ENCODE results near the gene UNC119. TPM values are rescaled to one million over a fixed set of nuclear protein-coding genes. Genes with fewer than 3 reads are reported as not detected.
"Not testable (repeated sequence)": the region's sequence is repeated elsewhere in the genome, so short reads cannot be mapped to it uniquely, and the experiment has no call there.

The UNC119 gene
- total RNA-seq, 1 donor from 2014 or later: 66.2 TPM

GRCh38 chr17:28578246-28579195 is 26.1 kb upstream of the UNC119 start:
- TF ChIP-seq CTCF (IDR thresholded peaks at IDR 0.05; ENCODE audit: unreplicated experiment): no peak
- H3K36me3 Mint-ChIP-seq: peaks cover 5% of the 10 kb centered on the region
- H3K27ac Mint-ChIP-seq: no peak overlapping the region
- no peaks in the 10 kb centered on the region for H3K27me3 Mint-ChIP-seq (ENCODE audit: low read depth)
- no peak for DNase-seq (ENCODE audit: low spot score in 2 of 2, unreplicated experiment in 2 of 2)
- H3K9me3 Mint-ChIP-seq: no peaks in the 10 kb centered on the region
- H3K4me1 Mint-ChIP-seq: peaks cover 8% of the 10 kb centered on the region
- H3K4me3 Mint-ChIP-seq: no peak overlapping the region

GRCh38 chr17:28577466-28577824 is 25.0 kb upstream of the UNC119 start:
- Mint-ChIP-seq H3K4me3 (peak overlapping the region; percentile 67), H3K4me1 (peaks cover 8% of the 10 kb centered on the region), H3K27ac (no peak overlapping the region), H3K27me3 (ENCODE audit: low read depth) (no peaks in the 10 kb centered on the region), H3K36me3 (peaks cover 5% of the 10 kb centered on the region), H3K9me3 (no peaks in the 10 kb centered on the region)
- no peak for DNase-seq (ENCODE audit: low spot score in 2 of 2, unreplicated experiment in 2 of 2)
- TF ChIP-seq CTCF (IDR thresholded peaks at IDR 0.05; ENCODE audit: unreplicated experiment): no peak

- Mint-ChIP-seq H3K36me3 (peaks cover 5% of the 10 kb centered on the region), H3K27me3 (ENCODE audit: low read depth) (no peaks in the 10 kb centered on the region), H3K27ac (peak within 1 kb of the TSS; percentile 47), H3K4me1 (peaks cover 12% of the 10 kb centered on the region), H3K4me3 (peak within 1 kb of the TSS; percentile 67), H3K9me3 (no peaks in the 10 kb centered on the region)
- no peak for TF ChIP-seq CTCF (IDR thresholded peaks at IDR 0.05; ENCODE audit: unreplicated experiment)
- DNase-seq (ENCODE audit: low spot score in 2 of 2, unreplicated experiment in 2 of 2): peak; percentile 88 to 91
Observed at GRCh38 chr17:28576758-28577465, 24.5 kb upstream of the UNC119 start, which contains the start of gene ALDOC. TSS of gene ALDOC (minus strand) at chr17:28576895. CDS start at chr17:28575532, 1,363 bp downstream.

- H3K36me3 Mint-ChIP-seq; H3K9me3 Mint-ChIP-seq; DNase-seq (ENCODE audit: low spot score in 2 of 2, unreplicated experiment in 2 of 2); H3K27ac Mint-ChIP-seq; H3K27me3 Mint-ChIP-seq (ENCODE audit: low read depth): not testable (repeated sequence)
- peak overlapping the region; percentile 67 for H3K4me3 Mint-ChIP-seq
- peaks cover 16% of the 10 kb centered on the region for H3K4me1 Mint-ChIP-seq
Observed at GRCh38 chr17:28576016-28576415, 23.6 kb upstream of the UNC119 start.

GRCh38 chr17:28575126-28575795 is 22.8 kb upstream of the UNC119 start:
- no peak overlapping the region for H3K4me3 Mint-ChIP-seq
- no peaks in the 10 kb centered on the region for H3K9me3 Mint-ChIP-seq
- peaks cover 5% of the 10 kb centered on the region for H3K36me3 Mint-ChIP-seq
- H3K4me1 Mint-ChIP-seq: peaks cover 21% of the 10 kb centered on the region
- H3K27ac Mint-ChIP-seq: no peak overlapping the region
- TF ChIP-seq CTCF (IDR thresholded peaks at IDR 0.05; ENCODE audit: unreplicated experiment): no peak
- DNase-seq (ENCODE audit: low spot score in 2 of 2, unreplicated experiment in 2 of 2): no peak
- no peaks in the 10 kb centered on the region for H3K27me3 Mint-ChIP-seq (ENCODE audit: low read depth)

Data from mesothelial cell of epicardium (in vitro differentiated cells).